GM23338 (cell line): ENCODE data around the gene LCNL1.

ENCODE experiments used
- JUNB ChIP-seq: IDR thresholded peaks from one replicate; pipeline ENCODE4 v1.6.1; 2016; ENCODE audit warnings: antibody characterized with exemption; ENCODE audit not compliant: unreplicated experiment
- ZNF331 ChIP-seq: fragments of 250-450 bp; sonication (Bioruptor Pico); IDR thresholded peaks from 2 replicates; pipeline ENCODE4 v1.5.0; 2020; ENCODE audit warnings: low read depth, mild to moderate bottlenecking, moderate library complexity
- TF ChIP-seq, protein P1 (sequence below), 2 experiments: fragments of 200-600 bp in 1 of 2; sonication (generic) in 1 of 2; conservative IDR thresholded peaks; 2 replicates each; pipeline versions ENCODE4 v1.5.1 to v1.6.1; 2016 to 2017; ENCODE audit warnings: antibody characterized with exemption in 2 of 2, low read depth in 2 of 2, mild to moderate bottlenecking in 2 of 2, moderate library complexity in 1 of 2
- TF ChIP-seq, protein P2 (sequence below): fragments of 250-450 bp; sonication (Bioruptor Pico); IDR thresholded peaks from 2 replicates; pipeline ENCODE4 v1.5.0; 2020; ENCODE audit warnings: mild to moderate bottlenecking, moderate library complexity

DNA sequence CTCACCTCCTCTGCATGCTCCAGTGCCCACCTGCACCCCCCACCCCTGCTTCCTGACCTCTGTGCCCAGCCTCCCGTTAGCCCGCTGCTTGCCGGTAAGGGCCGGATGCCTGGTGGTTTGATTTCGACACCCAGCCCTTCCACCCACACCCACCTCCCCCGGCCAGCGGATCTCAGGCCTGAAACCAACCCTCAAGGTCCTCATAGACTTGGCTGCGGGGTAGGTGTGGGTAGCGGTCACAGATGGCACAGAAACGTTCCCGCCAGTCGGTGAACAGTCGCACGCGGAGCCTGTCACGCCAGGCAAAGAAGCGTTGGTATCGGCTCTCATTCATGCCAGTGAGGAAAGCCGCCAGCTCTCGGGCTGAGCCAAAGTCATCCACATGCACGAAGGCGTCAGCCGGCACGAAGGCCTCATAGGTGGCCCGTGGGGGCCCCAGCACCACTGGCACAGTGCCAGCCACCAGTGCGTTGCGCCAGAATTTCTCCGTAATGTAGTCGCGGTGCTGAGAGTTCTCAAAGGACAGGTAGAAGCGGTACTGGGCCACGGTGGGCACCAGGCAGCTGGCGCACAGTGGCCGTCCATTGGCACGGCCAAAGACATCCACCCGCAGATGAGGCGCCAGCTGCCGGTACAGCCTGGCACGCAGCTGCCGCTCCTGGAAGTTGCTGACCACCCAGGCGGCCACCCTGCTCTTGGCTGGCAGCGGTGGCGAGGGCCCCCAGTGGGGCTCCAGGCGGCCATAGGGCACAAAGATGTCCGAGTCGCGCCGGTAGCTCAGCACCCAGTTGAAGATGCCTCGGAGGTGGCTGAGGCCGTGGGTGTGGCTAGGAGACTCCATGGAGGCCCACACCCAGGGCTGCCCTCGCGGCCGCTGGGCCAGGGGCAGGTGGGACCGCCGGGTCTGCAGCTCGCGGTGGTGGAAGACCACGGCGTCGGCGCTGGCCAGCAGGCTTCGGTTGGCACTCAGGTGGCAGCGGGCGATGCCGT, 48.0 kb downstream of the LCNL1 start:
- TF ChIP-seq, protein P1, sequence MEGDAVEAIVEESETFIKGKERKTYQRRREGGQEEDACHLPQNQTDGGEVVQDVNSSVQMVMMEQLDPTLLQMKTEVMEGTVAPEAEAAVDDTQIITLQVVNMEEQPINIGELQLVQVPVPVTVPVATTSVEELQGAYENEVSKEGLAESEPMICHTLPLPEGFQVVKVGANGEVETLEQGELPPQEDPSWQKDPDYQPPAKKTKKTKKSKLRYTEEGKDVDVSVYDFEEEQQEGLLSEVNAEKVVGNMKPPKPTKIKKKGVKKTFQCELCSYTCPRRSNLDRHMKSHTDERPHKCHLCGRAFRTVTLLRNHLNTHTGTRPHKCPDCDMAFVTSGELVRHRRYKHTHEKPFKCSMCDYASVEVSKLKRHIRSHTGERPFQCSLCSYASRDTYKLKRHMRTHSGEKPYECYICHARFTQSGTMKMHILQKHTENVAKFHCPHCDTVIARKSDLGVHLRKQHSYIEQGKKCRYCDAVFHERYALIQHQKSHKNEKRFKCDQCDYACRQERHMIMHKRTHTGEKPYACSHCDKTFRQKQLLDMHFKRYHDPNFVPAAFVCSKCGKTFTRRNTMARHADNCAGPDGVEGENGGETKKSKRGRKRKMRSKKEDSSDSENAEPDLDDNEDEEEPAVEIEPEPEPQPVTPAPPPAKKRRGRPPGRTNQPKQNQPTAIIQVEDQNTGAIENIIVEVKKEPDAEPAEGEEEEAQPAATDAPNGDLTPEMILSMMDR (conservative IDR thresholded peaks at IDR 0.05; ENCODE audit: low read depth in 2 of 2), result no peak
- TF ChIP-seq, protein P2, sequence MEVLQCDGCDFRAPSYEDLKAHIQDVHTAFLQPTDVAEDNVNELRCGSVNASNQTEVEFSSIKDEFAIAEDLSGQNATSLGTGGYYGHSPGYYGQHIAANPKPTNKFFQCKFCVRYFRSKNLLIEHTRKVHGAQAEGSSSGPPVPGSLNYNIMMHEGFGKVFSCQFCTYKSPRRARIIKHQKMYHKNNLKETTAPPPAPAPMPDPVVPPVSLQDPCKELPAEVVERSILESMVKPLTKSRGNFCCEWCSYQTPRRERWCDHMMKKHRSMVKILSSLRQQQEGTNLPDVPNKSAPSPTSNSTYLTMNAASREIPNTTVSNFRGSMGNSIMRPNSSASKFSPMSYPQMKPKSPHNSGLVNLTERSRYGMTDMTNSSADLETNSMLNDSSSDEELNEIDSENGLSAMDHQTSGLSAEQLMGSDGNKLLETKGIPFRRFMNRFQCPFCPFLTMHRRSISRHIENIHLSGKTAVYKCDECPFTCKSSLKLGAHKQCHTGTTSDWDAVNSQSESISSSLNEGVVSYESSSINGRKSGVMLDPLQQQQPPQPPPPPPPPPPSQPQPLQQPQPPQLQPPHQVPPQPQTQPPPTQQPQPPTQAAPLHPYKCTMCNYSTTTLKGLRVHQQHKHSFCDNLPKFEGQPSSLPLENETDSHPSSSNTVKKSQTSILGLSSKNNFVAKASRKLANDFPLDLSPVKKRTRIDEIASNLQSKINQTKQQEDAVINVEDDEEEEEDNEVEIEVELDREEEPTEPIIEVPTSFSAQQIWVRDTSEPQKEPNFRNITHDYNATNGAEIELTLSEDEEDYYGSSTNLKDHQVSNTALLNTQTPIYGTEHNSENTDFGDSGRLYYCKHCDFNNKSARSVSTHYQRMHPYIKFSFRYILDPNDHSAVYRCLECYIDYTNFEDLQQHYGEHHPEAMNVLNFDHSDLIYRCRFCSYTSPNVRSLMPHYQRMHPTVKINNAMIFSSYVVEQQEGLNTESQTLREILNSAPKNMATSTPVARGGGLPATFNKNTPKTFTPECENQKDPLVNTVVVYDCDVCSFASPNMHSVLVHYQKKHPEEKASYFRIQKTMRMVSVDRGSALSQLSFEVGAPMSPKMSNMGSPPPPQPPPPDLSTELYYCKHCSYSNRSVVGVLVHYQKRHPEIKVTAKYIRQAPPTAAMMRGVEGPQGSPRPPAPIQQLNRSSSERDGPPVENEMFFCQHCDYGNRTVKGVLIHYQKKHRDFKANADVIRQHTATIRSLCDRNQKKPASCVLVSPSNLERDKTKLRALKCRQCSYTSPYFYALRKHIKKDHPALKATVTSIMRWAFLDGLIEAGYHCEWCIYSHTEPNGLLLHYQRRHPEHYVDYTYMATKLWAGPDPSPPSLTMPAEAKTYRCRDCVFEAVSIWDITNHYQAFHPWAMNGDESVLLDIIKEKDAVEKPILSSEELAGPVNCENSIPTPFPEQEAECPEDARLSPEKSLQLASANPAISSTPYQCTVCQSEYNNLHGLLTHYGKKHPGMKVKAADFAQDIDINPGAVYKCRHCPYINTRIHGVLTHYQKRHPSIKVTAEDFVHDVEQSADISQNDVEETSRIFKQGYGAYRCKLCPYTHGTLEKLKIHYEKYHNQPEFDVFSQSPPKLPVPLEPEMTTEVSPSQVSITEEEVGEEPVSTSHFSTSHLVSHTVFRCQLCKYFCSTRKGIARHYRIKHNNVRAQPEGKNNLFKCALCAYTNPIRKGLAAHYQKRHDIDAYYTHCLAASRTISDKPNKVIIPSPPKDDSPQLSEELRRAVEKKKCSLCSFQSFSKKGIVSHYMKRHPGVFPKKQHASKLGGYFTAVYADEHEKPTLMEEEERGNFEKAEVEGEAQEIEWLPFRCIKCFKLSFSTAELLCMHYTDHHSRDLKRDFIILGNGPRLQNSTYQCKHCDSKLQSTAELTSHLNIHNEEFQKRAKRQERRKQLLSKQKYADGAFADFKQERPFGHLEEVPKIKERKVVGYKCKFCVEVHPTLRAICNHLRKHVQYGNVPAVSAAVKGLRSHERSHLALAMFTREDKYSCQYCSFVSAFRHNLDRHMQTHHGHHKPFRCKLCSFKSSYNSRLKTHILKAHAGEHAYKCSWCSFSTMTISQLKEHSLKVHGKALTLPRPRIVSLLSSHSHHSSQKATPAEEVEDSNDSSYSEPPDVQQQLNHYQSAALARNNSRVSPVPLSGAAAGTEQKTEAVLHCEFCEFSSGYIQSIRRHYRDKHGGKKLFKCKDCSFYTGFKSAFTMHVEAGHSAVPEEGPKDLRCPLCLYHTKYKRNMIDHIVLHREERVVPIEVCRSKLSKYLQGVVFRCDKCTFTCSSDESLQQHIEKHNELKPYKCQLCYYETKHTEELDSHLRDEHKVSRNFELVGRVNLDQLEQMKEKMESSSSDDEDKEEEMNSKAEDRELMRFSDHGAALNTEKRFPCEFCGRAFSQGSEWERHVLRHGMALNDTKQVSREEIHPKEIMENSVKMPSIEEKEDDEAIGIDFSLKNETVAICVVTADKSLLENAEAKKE, result no peak
- TF ChIP-seq JUNB, result no peak
- no peak for TF ChIP-seq ZNF331 (CRISPR knock-in tag)
